Measurements from ENCODE around the gene AIFM3.
A peak's percentile ranks its signal among the peaks of the same experiment; 100 is the strongest.

The AIFM3 gene

DNA sequence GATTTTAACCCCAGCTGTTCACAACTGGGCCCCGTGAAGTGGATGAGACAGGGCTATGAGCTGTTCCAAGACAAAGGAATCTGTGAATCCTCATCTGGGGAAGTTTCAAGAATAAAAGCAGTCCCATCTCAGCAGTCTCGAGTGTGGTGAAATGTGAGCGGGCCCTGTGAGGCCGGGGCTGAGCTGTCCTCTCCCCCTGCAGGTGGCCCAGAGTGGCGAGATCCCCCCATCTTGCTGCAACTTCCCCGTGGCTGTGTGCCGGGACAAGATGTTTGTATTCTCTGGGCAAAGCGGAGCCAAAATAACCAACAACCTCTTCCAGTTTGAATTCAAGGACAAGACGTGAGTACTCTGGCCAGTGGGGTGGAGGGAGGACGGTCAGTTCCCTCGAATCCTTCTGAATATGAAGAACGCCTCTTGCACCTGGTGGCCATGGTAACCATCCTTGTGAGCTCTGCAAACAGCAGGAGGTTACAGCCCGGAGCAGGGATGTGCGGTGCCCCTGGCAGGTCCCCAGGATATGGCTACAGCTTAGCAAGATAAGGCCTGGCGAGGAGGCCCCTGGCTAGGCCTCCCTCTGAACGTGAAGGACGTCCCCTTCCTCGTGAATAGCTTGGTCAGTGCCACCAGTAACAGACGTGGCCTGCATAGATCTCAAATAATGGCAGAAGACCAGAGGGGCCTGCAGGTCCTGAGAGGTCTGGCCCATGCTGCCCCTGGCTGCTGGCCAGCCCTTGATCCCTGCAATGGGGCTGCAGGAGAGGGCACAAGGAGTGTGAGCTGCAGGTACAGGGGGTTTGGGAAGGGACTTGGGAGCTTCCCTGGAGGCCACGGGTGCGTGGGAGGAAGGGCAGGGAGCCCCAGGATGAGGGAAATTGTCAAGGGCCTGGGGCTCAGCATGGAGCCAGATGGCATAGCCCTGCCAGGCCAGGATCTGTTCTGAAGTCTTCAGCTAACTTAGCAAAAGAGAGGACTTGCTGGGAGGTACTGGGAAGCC, 23.4 kb downstream of the AIFM3 start:
- peaks cover 21% of the 10 kb centered on the region for H3K36me3 Mint-ChIP-seq (ENCODE audit: insufficient read depth)
- no peak overlapping the region for H3K27ac Mint-ChIP-seq
- no peak for DNase-seq
- peaks cover 7 to 8% of the 10 kb centered on the region in 2 donors for H3K4me1 Mint-ChIP-seq (ENCODE audit: low read depth in 2 of 2)
- H3K4me3 Mint-ChIP-seq = no peak overlapping the region
- ATAC-seq (replicated peaks) = no peak
- no peaks in the 10 kb centered on the region for H3K27me3 Mint-ChIP-seq
- no peaks in the 10 kb centered on the region for H3K9me3 Mint-ChIP-seq

DNA sequence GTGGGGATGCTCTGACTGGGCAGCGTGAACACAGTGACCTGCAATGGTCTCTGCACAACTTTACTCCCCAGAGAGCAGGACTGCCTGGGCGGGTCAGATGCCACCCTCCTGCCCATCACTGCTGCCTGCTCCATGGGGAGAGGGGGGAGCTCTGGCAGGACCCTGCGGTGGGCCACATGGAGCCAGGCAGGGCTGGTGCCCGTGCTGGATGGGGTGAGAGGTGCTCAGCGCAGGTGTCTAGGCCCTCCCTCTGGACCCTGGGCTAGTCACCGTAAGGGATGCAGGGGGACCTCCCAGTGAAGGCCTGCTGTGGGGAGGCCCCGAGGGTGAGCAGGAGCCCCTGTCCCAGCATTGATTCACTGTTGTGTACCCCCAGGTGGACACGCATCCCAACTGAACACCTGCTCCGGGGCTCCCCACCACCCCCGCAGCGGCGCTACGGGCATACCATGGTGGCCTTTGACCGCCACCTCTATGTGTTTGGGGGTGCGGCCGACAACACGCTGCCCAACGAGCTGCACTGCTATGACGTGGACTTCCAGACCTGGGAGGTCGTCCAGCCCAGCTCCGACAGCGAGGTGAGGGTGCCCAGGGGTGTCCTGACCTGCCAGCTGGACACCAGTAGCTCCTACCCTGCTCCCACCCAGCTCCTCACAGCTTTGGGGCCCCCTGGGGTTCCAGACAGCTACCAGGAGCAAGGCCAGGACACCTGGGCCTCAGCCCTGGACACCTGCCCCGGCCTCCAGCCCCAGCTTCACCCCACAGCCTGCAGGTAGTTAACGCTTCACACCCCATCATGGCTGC, 24.4 kb downstream of the AIFM3 start:
- H3K36me3 Mint-ChIP-seq (ENCODE audit: insufficient read depth) = peaks cover 26% of the 10 kb centered on the region
- H3K9me3 Mint-ChIP-seq = no peaks in the 10 kb centered on the region
- DNase-seq = no peak
- no peaks in the 10 kb centered on the region for H3K27me3 Mint-ChIP-seq
- H3K27ac Mint-ChIP-seq = no peak overlapping the region
- no peak overlapping the region for H3K4me3 Mint-ChIP-seq
- ATAC-seq (replicated peaks) = no peak
- H3K4me1 Mint-ChIP-seq (ENCODE audit: low read depth in 2 of 2) = peaks cover 7 to 8% of the 10 kb centered on the region in 2 donors

DNA sequence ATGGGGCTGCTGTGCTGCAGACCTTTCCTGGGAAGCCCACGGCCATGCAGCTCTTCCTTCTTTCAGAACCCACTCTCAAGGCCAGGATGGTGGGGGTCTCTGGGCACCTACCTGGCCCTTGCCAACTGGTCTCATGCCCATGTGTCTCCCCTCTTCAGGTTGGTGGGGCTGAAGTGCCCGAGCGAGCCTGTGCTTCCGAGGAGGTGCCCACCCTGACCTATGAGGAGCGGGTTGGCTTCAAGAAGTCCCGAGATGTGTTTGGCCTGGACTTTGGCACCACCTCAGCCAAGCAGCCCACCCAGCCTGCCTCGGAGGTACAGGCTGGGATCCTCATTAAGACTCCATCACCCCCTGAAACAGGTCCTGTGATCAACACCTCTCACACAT, 25.0 kb downstream of the AIFM3 start:
- DNase-seq = no peak
- no peak overlapping the region for H3K27ac Mint-ChIP-seq
- H3K27me3 Mint-ChIP-seq = no peaks in the 10 kb centered on the region
- peaks cover 24% of the 10 kb centered on the region for H3K36me3 Mint-ChIP-seq (ENCODE audit: insufficient read depth)
- ATAC-seq (replicated peaks) = no peak
- peaks cover 7 to 8% of the 10 kb centered on the region in 2 donors for H3K4me1 Mint-ChIP-seq (ENCODE audit: low read depth in 2 of 2)
- no peak overlapping the region for H3K4me3 Mint-ChIP-seq
- no peaks in the 10 kb centered on the region for H3K9me3 Mint-ChIP-seq

DNA sequence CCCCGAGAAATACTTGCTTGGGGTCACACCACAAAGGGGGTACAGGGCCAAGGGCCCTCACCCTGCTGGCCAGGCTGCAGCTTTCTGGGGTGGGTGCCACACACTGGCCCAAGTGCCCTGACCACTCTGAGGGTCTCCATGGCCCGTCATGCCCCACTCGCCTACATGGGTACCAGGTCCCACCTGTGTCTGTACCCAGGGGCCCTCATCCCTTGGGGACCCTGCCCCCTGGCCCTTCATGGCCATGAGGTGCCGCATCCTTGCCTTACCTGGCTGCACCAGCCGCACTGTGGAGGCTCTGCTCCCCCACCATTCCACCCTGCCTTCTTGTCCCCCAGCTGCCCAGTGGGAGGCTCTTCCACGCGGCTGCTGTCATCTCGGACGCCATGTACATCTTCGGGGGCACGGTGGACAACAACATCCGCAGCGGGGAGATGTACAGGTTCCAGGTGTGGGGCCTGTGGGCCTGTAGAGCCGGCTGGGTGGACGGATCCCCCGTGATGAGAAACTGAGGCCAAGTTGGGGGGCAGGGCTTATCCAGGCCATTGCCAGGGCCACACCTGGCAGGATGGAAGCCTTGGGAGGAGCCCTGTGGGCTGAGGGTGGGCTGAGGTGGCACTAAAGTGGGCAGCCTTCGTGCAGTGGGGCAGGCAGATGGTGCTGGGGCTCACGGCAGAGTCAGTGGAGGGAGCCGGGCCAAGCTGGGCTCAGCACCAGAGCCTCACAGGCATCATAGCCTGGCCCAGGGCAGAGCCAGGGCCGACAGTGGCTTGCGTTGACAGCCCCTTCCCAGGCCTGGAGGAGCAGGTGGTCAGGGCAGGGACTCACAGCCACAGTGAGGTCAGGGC, 25.6 kb downstream of the AIFM3 start:
- H3K27ac Mint-ChIP-seq = no peak overlapping the region
- no peaks in the 10 kb centered on the region for H3K9me3 Mint-ChIP-seq
- no peak overlapping the region for H3K4me3 Mint-ChIP-seq
- H3K27me3 Mint-ChIP-seq = no peaks in the 10 kb centered on the region
- ATAC-seq (replicated peaks) (no peak), DNase-seq (no peak)
- H3K36me3 Mint-ChIP-seq (ENCODE audit: insufficient read depth) = peaks cover 26% of the 10 kb centered on the region
- peaks cover 7 to 8% of the 10 kb centered on the region in 2 donors for H3K4me1 Mint-ChIP-seq (ENCODE audit: low read depth in 2 of 2)

DNA sequence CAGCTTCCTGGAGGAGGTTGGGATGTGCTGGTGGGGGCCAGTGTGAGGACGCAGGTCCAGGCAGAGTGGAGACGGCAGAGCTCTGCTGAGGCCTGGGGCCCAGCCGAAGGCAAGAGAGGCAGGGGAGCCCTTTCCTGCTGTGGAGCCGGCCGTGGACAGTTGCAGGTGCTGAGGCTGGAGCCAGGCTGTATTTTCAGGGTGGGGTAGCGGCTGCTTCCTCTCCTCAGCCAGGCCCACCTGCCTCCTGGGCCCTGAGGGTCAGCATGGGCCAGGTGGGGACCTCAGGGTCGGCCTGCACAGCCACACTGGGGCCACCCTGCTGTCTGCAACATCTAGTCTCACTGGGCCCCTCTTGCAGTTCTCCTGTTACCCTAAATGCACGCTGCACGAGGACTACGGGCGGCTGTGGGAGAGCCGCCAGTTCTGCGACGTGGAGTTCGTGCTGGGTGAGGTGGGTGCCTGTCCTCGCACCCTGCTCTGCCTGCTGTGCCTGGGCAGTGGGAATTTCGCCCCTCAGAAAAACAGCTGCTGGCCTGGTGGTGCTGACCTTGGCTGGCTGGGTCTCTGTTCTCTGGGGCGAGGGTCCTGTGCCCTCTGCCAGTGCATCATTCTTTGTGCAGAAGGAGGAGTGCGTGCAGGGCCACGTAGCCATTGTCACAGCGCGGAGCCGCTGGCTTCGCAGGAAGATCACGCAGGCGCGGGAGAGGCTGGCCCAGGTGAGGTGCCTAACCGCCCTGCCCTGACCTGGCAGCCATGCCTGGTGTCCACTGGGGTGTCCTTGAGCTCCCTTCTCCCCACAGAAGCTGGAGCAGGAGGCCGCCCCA, 26.5 kb downstream of the AIFM3 start:
- no peak overlapping the region for H3K27ac Mint-ChIP-seq
- H3K36me3 Mint-ChIP-seq (ENCODE audit: insufficient read depth) = peaks cover 34% of the 10 kb centered on the region

DNA sequence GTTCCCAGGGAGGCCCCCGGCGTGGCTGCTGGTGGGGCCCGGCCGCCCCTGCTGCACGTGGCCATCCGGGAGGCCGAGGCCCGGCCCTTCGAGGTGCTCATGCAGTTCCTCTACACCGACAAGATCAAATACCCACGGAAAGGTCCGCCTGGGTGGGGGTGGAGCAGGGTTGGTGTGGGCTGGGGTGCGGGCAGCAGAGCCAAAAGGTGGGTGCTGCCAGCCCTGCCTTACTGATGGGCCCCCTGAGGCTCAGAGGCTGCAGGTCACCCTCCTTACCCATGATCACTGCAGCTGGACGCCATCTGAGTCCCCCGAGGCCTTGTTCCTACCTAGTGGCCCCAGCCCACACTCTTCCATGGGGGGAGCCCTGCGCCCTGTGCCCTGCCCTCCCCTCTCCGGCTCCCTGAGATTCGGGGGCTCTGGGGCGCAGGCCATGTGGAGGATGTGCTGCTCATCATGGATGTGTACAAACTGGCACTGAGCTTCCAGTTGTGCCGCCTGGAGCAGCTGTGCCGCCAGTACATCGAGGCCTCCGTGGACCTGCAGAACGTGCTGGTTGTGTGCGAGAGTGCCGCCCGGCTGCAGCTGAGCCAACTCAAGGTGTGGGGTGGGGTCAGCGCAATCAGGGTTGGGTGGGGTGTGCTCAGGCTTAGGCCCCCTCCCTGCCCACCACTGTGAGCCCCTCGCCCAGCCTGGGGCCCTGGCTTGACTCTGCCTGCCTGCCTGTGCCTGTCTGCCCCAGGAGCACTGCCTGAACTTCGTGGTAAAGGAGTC, 27.3 kb downstream of the AIFM3 start:
- no peak for ATAC-seq (replicated peaks)
- no peak for DNase-seq
- Mint-ChIP-seq H3K9me3 (no peaks in the 10 kb centered on the region), H3K27me3 (no peaks in the 10 kb centered on the region), H3K36me3 (ENCODE audit: insufficient read depth) (peaks cover 35% of the 10 kb centered on the region), H3K27ac (peak overlapping the region in 1 of 2 donors; percentile 46), H3K4me1 (ENCODE audit: low read depth in 2 of 2) (peaks cover 6 to 10% of the 10 kb centered on the region in 2 donors), H3K4me3 (no peak overlapping the region)

More for the DNA sequence above, 26.5 kb downstream of the AIFM3 start:
- Mint-ChIP-seq H3K27me3 (no peaks in the 10 kb centered on the region), H3K4me3 (no peak overlapping the region), H3K9me3 (no peaks in the 10 kb centered on the region), H3K4me1 (ENCODE audit: low read depth in 2 of 2) (peaks cover 7 to 12% of the 10 kb centered on the region in 2 donors)
- ATAC-seq (replicated peaks) (no peak), DNase-seq (no peak)

DNA sequence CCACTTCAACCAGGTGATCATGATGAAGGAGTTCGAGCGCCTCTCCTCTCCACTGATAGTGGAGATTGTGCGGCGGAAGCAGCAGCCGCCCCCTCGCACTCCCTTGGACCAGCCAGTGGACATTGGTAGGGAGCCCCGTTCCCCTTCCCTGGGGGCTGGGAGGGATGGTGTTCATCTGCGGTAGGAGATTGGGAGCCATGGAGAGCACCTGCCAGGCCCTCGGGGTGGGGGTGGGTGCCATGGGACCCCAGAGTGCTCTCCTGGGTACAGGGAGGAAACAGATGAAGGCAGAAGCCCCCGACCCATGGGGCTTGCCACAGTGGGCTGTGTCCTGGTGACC, 27.8 kb downstream of the AIFM3 start:
- H3K4me3 Mint-ChIP-seq = no peak overlapping the region
- peak overlapping the region in 1 of 2 donors; percentile 46 for H3K27ac Mint-ChIP-seq
- no peaks in the 10 kb centered on the region for H3K27me3 Mint-ChIP-seq
- H3K9me3 Mint-ChIP-seq = no peaks in the 10 kb centered on the region
- peaks cover 41% of the 10 kb centered on the region for H3K36me3 Mint-ChIP-seq (ENCODE audit: insufficient read depth)
- DNase-seq = no peak
- peaks cover 1 to 4% of the 10 kb centered on the region in 2 donors for H3K4me1 Mint-ChIP-seq (ENCODE audit: low read depth in 2 of 2)
- ATAC-seq (replicated peaks) = no peak

DNA sequence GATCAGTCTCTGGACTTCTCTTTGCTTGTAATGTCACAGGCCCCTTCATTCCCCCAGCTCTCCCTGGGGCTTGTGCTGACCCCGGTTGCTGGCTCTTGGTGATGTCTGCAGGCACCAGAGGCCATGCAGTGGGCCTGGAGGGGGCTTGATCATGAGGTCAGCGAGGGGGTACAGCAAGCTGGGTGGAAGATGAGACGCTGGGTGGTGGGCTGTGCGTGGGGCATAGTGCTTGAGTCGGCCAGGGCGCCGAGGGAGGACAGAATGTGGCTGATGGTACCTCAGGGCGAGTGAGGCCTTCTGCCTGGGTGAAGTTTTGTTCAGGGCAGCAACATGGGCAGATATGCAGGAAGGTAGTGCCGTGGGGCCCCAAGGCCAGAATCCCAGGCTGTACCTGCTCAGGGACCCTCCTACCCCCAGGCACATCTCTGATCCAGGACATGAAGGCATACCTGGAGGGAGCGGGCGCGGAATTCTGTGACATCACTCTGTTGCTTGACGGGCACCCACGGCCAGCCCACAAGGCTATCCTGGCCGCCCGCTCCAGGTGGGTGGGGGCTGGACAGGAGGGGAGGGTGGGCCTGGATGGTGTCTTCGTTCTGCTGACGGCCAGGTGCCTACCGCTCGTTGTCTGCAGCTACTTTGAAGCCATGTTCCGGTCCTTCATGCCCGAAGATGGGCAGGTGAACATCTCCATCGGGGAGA, 28.4 kb downstream of the AIFM3 start:
- no peak overlapping the region for H3K27ac Mint-ChIP-seq
- H3K27me3 Mint-ChIP-seq = no peaks in the 10 kb centered on the region
- H3K4me3 Mint-ChIP-seq = no peak overlapping the region
- peaks cover 41% of the 10 kb centered on the region for H3K36me3 Mint-ChIP-seq (ENCODE audit: insufficient read depth)
- no peak for DNase-seq
- ATAC-seq (replicated peaks) = no peak
- no peaks in the 10 kb centered on the region for H3K9me3 Mint-ChIP-seq
- peaks cover 2 to 4% of the 10 kb centered on the region in 2 donors for H3K4me1 Mint-ChIP-seq (ENCODE audit: low read depth in 2 of 2)

DNA sequence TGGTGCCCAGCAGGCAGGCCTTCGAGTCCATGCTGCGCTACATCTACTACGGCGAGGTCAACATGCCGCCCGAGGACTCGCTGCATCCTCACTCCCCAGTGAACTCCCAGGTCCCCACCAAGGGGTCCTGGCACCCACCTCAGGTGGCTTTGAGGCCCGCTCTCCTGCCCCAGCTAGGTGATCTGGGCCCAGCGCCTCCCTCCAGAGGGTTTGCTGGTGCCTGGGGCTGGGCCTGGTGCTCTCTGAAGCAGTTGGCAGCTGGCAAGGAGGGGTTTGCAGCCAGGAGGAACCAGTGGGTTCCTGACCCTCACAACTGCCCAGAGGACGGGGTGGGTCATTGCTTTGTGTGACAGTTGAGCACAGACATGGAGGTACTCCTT, 29.0 kb downstream of the AIFM3 start:
- Mint-ChIP-seq H3K4me3 (no peak overlapping the region), H3K27ac (no peak overlapping the region), H3K27me3 (no peaks in the 10 kb centered on the region), H3K9me3 (no peaks in the 10 kb centered on the region), H3K4me1 (ENCODE audit: low read depth in 2 of 2) (peaks cover 5 to 8% of the 10 kb centered on the region in 2 donors), H3K36me3 (ENCODE audit: insufficient read depth) (peaks cover 40% of the 10 kb centered on the region)
- ATAC-seq (replicated peaks) = no peak
- DNase-seq = no peak

DNA sequence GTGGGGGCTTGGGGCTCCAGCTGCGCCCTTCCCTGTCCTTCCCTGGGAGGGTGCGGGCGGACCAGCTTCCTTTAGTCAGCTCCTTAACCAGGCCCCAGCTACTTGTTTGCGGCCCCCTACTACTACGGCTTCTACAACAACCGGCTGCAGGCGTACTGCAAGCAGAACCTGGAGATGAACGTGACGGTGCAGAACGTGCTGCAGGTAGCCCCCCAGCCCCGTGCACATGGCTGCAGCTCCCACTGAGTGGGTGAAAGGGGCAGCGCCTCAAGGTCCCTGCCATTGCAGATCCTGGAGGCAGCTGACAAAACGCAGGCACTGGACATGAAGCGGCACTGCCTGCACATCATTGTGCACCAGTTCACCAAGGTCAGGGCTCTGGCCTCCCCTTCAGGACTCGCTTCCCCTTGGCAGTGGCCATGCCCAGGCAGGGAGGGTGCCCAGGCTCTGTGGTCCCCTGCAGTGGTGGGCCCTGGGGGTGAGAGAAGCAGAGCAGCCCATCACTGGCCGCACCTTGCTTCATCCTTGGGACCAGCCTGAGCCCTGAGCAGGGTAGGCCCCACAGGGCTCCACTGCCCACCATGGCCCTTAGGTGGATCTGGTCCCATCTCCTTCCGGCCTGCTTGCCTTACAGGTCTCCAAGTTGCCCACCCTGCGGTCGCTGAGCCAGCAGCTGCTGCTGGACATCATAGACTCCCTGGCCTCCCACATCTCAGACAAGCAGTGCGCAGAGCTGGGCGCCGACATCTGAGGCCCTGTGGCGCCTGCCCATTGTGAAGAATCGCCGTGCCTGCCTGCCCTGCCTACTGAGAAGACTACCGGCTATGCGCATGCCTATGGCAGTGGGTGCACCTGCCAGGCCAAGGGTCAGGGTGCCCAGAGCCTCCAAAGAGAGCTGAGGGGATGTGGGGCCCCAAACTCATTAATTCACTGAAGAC, 29.8 kb downstream of the AIFM3 start:
- DNase-seq (no peak), ATAC-seq (replicated peaks) (no peak)
- peaks cover 11 to 14% of the 10 kb centered on the region in 2 donors for H3K4me1 Mint-ChIP-seq (ENCODE audit: low read depth in 2 of 2)
- peaks cover 46% of the 10 kb centered on the region for H3K36me3 Mint-ChIP-seq (ENCODE audit: insufficient read depth)
- H3K27me3 Mint-ChIP-seq = no peaks in the 10 kb centered on the region
- no peak overlapping the region for H3K27ac Mint-ChIP-seq
- no peak overlapping the region for H3K4me3 Mint-ChIP-seq
- no peaks in the 10 kb centered on the region for H3K9me3 Mint-ChIP-seq
